ENCODE results near the gene CDC42BPG. TPM values are rescaled to one million over a fixed set of nuclear protein-coding genes. Genes with fewer than 3 reads are reported as not detected.

The CDC42BPG gene
- total and polyA plus RNA-seq, 10 of the 15 experiments (the other 5 are each of a cell fraction or from before 2014, with no cell fraction given) = 0.02 to 1.3 (median 0.09) TPM; not detected in 1

- no peak for TF ChIP-seq ZBTB40 (IDR thresholded peaks at IDR 0.05; ENCODE audit: borderline replicate concordance)
- TF ChIP-seq CREB1 (IDR thresholded peaks at IDR 0.05; ENCODE audit: low read depth) = no peak
- peak; percentile 26; the same call in 1 of the 2 replicates for TF ChIP-seq JUND (IDR thresholded peaks at IDR 0.05; ENCODE audit: low read depth, low read length)
- no peak for TF ChIP-seq MXI1 (IDR thresholded peaks at IDR 0.05; ENCODE audit: low read depth, low read length)
- no peak for TF ChIP-seq ATF3 (IDR thresholded peaks at IDR 0.05; ENCODE audit: borderline replicate concordance, extremely low read depth, low read depth, low read length)
- 0 out of 2 replicates have a peak, but pooled peaks have one; percentile 23 for TF ChIP-seq ATF7 (IDR thresholded peaks at IDR 0.05; ENCODE audit: low read depth)
- TF ChIP-seq TCF12 (IDR thresholded peaks at IDR 0.05; ENCODE audit: low read depth, low read length) = peak; percentile 18; the same call in 1 of the 2 replicates
- TF ChIP-seq NBN (IDR thresholded peaks at IDR 0.05) = no peak
- no peak for TF ChIP-seq CBX3 (IDR thresholded peaks at IDR 0.05; ENCODE audit: borderline replicate concordance, low read depth)
- peak; percentile 97 for TF ChIP-seq PAX5 (IDR thresholded peaks at IDR 0.05; ENCODE audit: borderline replicate concordance, low read depth, low read length)
- TF ChIP-seq YY1 (IDR thresholded peaks at IDR 0.05; ENCODE audit: low read depth, low read length) = peak; percentile 52; the same call in 1 of the 2 replicates
- no peak for TF ChIP-seq CBX5 (IDR thresholded peaks at IDR 0.05; ENCODE audit: low read depth)
- TF ChIP-seq SUPT20H (IDR thresholded peaks at IDR 0.05; ENCODE audit: borderline replicate concordance, control insufficient read depth, low read depth, low read length) = no peak
- TF ChIP-seq NFYB (IDR thresholded peaks at IDR 0.05; ENCODE audit: insufficient read depth, low read depth, low read length) = no peak
- TF ChIP-seq RUNX3 (IDR thresholded peaks at IDR 0.05; ENCODE audit: low read length) = peak; percentile 82
- peak; percentile 26; the same call in 1 of the 2 replicates for TF ChIP-seq RELB (IDR thresholded peaks at IDR 0.05; ENCODE audit: low read depth)
- TF ChIP-seq MTA2 (IDR thresholded peaks at IDR 0.05; ENCODE audit: low read depth) = peak; percentile 61; the same call in 1 of the 2 replicates
- no peak for TF ChIP-seq REST (IDR thresholded peaks at IDR 0.05; ENCODE audit: low read depth, low read length)
- TF ChIP-seq ZNF24 (IDR thresholded peaks at IDR 0.05) = no peak
Measured at GRCh38 chr11:64814712-64815187, 29.7 kb downstream of the CDC42BPG start (continued).
